Ectodermal cell (in vitro differentiated cells): ENCODE results near the gene CMTM4.
"Not testable (repeated sequence)": the region's sequence is repeated elsewhere in the genome, so short reads cannot be mapped to it uniquely, and the experiment has no call there.

ENCODE experiments used
- H3K27ac ChIP-seq: 2 replicates; pipeline ENCODE4 v1.7.0; 2013; ENCODE audit warnings: mild to moderate bottlenecking, low read depth, low read length; ENCODE audit not compliant: insufficient read depth, poor library complexity, severe bottlenecking
- H3K27me3 ChIP-seq: 2 replicates; pipeline ENCODE4 v1.7.0; 2013; ENCODE audit warnings: mild to moderate bottlenecking, low read length; ENCODE audit not compliant: insufficient read depth, control insufficient read depth, poor library complexity, severe bottlenecking
- H3K36me3 ChIP-seq: one replicate; pipeline ENCODE4 v1.7.0; 2013; ENCODE audit warnings: low read length; ENCODE audit not compliant: control insufficient read depth, insufficient read depth
- H3K4me1 ChIP-seq: one replicate; pipeline ENCODE4 v1.7.0; 2013; ENCODE audit warnings: low read length; ENCODE audit not compliant: control insufficient read depth, insufficient read depth
- H3K4me3 ChIP-seq: 2 replicates; pipeline ENCODE4 v1.7.0; 2013; ENCODE audit warnings: low read depth, low read length, control low read depth; ENCODE audit not compliant: insufficient read depth
- H3K9me3 ChIP-seq: 2 replicates; pipeline ENCODE4 v1.7.0; 2013; ENCODE audit warnings: mild to moderate bottlenecking, low read length, moderate library complexity; ENCODE audit not compliant: control insufficient read depth
- WGBS, 2 experiments: methylation state at CpG; one replicate each; pipeline ENCODE4 v1.1.7; 2013; ENCODE audit warnings: missing lambda C conversion rate in 2 of 2; 5-methylcytosine and 5-hydroxymethylcytosine counted together

The CMTM4 gene

DNA sequence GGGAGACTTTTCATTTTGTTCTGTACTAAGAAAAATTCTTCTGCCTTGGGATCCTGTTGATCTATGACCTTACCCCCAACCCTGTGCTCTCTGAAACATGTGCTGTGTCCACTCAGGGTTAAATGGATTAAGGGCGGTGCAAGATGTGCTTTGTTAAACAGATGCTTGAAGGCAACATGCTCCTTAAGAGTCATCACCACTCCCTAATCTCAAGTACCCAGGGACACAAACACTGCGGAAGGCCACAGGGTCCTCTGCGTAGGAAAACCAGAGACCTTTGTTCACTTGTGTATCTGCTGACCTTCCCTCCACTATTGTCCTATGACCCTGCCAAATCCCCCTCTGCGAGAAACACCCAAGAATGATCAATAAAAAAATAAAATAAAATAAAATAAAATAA lies 65.0 kb downstream of the CMTM4 start:
- not testable (repeated sequence) for H3K36me3 ChIP-seq, H3K9me3 ChIP-seq, H3K27me3 ChIP-seq, H3K4me1 ChIP-seq, H3K27ac ChIP-seq, H3K4me3 ChIP-seq
- no CpG with 5 or more reads among the region's 4 CpGs for WGBS, 2 experiments

DNA sequence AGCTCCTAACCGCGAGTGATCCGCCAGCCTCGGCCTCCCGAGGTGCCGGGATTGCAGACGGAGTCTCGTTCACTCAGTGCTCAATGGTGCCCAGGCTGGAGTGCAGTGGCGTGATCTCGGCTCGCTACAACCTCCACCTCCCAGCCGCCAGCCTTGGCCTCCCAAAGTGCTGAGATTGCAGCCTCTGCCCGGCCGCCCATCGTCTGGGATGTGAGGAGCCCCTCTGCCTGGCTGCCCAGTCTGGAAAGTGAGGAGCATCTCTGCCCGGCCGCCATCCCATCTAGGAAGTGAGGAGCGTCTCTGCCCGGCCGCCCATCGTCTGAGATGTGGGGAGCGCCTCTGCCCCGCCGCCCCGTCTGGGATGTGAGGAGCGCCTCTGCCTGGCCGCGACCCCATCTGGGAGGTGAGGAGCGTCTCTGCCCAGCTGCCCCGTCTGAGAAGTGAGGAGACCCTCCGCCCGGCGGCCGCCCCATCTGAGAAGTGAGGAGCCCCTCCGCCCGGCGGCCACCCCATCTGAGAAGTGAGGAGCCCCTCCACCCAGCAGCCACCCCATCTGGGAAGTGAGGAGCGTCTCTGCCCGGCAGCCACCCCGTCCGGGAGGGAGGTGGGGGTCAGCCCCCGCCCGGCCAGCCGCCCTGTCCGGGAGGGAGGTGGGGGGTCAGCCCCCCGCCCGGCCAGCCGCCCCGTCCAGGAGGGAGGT lies 65.8 kb downstream of the CMTM4 start:
- not testable (repeated sequence) for H3K4me1 ChIP-seq, H3K27me3 ChIP-seq, H3K36me3 ChIP-seq, H3K27ac ChIP-seq, H3K9me3 ChIP-seq, H3K4me3 ChIP-seq
- 96 to 97% methylated on average over 29 to 37 of the region's 49 CpGs for WGBS, 2 experiments

DNA sequence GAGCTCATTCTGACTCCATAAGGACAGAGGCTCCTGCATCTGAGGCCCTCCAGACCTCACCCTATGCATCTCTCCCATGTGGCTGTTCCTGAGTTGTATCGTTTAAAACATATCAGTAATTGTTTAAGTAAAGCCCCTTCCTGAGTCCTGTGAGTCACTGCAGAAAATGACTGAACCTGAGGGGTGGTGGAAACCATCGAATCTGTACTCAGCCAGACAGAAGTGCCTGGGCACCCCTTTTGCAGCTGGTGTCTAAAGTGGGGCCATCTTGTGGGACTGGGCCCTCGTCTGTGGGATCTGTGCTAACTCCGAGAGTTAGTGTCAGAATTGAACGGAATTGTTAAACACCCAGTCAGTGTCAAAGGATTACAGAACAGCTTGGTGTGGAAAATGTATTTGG lies 66.7 kb downstream of the CMTM4 start:
- WGBS, 2 experiments, result 96 to 100% methylated on average over 5 of the region's 5 CpGs
- Histone ChIP-seq H3K4me1 (no peaks in the 10 kb centered on the region), H3K4me3 (no peak overlapping the region), H3K36me3 (no peaks in the 10 kb centered on the region), H3K27ac (no peak overlapping the region), H3K9me3 (no peaks in the 10 kb centered on the region), H3K27me3 (no peaks in the 10 kb centered on the region)

DNA sequence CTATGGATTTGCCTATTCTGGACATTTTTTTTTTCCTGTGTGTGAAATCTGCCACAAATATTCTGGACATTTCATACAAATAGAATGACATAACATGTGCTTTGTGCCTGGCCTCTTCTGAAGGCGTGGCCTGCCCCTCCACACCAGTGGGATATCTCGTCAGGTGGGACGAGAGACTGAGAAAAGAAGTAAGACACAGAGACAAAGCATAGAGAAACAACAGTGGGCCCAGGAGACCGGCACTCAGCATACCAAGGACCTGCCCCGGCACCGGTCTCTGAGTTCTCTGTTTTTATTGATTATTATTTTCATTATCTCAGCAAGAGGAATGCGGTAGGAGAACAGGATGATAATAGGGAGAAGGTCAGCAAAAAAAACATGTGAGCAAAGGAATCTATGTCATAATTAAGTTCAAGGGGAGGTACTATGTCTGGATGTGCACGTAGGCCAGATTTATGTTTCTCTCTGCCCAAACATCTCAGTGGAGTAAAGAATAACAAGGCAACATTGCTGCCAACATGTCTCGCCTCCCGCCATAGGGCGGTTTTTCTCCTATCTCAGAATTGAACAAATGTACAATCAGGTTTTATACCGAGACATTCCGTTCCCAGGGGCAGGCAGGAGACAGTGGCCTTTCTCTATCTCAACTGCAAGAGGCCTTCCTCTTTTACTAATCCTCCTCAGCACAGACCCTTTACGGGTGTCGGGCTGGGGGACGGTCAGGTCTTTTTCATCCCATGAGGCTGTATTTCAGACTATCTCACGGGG lies 68.7 kb downstream of the CMTM4 start:
- not testable (repeated sequence) for H3K4me3 ChIP-seq, H3K36me3 ChIP-seq, H3K9me3 ChIP-seq, H3K27me3 ChIP-seq, H3K27ac ChIP-seq
- 92% methylated on average over 17 of the region's 17 CpGs for WGBS, 2 experiments
- peaks cover 10% of the 10 kb centered on the region for H3K4me1 ChIP-seq

DNA sequence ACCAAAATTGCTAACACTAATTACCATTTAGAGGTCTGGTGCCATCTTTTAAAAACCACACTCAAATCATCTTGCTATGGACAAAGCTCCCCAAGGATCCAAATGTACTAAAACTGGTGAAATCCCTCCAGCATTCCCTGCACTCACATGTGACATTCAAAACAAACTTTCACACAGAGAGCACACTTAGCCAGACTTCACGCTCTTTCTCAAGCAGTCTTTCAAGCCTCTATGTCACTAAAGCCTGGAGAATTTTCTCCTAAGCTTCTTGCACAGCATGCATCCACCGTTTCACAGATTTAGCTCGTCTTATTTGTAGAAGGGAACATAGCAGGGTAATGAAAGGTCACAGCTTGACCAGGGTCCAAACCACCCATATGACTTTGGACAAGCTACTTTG lies 72.8 kb downstream of the CMTM4 start:
- Histone ChIP-seq H3K9me3 (no peaks in the 10 kb centered on the region), H3K27me3 (no peaks in the 10 kb centered on the region), H3K27ac (no peak overlapping the region), H3K36me3 (peaks cover 3% of the 10 kb centered on the region), H3K4me3 (no peak overlapping the region), H3K4me1 (peaks cover 18% of the 10 kb centered on the region)
- 65 to 71% methylated on average over 3 of the region's 3 CpGs for WGBS, 2 experiments

DNA sequence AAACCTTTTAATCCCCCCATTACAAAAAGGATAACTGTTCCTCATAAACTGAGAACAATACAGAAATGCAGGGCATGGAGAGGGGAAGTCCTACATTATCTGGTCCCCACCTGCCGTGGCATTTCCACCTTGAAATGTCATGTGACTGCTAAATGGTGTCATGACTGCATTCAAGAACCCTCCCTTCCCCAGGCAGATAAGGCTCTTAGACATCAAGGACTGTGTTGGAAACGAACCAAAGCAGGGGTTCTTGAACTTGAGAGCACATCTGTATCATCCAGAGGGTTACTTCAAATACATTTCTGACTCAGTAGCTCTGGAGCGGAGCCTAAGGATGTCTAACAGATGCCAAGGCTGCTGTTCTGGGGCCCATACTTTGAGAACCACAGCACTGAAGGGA lies 73.7 kb downstream of the CMTM4 start:
- Histone ChIP-seq H3K27ac (no peak overlapping the region), H3K4me3 (no peak overlapping the region), H3K36me3 (peaks cover 3% of the 10 kb centered on the region), H3K27me3 (no peaks in the 10 kb centered on the region), H3K9me3 (no peaks in the 10 kb centered on the region), H3K4me1 (peaks cover 18% of the 10 kb centered on the region)
- WGBS, 2 experiments, result 89 to 90% methylated on average over 3 of the region's 3 CpGs

DNA sequence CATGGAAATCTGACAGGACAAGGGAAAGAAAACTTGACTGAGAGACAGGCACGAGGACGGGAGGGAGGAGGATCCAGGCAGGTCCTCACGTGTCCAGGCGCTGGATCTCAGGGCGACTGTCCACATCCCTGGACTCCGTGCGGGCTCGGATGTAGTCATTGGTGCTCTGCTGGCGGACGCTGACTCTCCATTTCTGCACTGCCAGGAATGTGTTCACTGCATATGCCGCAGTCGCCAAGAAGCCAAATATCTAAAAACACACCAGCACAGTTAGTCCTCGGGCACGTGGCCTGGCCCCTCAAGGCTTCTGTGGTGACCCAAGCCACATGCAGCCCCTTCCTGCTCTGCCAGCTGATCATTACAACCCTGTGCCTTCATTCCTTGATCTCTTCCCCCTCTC lies 74.6 kb downstream of the CMTM4 start:
- no peaks in the 10 kb centered on the region for H3K9me3 ChIP-seq
- 94 to 96% methylated on average over 14 of the region's 14 CpGs for WGBS, 2 experiments
- H3K36me3 ChIP-seq, result peaks cover 3% of the 10 kb centered on the region
- H3K4me3 ChIP-seq, result no peak overlapping the region
- H3K4me1 ChIP-seq, result peaks cover 18% of the 10 kb centered on the region
- no peak overlapping the region for H3K27ac ChIP-seq
- no peaks in the 10 kb centered on the region for H3K27me3 ChIP-seq

DNA sequence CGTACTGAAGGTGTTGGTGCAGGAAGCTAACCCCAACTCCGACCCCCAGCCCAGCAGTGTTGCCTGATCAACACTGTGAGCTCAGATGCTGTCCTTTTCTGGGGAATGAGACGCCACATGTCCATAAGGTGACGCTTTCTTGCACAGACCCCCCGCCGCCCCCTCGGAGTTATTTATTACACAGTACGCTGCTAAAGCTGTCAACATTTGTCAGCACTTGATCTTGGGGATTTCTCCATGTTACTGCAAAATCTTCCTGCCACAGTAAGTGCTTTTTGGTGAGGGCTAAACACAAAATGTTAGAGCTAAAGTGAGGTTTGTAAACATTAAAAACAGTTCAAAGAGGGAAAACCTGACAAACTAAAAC lies 76.1 kb downstream of the CMTM4 start:
- 84 to 87% methylated on average over 8 of the region's 8 CpGs for WGBS, 2 experiments
- Histone ChIP-seq H3K9me3 (no peaks in the 10 kb centered on the region), H3K4me1 (peaks cover 23% of the 10 kb centered on the region), H3K27ac (no peak overlapping the region), H3K36me3 (peaks cover 3% of the 10 kb centered on the region), H3K27me3 (no peaks in the 10 kb centered on the region), H3K4me3 (no peak overlapping the region)

DNA sequence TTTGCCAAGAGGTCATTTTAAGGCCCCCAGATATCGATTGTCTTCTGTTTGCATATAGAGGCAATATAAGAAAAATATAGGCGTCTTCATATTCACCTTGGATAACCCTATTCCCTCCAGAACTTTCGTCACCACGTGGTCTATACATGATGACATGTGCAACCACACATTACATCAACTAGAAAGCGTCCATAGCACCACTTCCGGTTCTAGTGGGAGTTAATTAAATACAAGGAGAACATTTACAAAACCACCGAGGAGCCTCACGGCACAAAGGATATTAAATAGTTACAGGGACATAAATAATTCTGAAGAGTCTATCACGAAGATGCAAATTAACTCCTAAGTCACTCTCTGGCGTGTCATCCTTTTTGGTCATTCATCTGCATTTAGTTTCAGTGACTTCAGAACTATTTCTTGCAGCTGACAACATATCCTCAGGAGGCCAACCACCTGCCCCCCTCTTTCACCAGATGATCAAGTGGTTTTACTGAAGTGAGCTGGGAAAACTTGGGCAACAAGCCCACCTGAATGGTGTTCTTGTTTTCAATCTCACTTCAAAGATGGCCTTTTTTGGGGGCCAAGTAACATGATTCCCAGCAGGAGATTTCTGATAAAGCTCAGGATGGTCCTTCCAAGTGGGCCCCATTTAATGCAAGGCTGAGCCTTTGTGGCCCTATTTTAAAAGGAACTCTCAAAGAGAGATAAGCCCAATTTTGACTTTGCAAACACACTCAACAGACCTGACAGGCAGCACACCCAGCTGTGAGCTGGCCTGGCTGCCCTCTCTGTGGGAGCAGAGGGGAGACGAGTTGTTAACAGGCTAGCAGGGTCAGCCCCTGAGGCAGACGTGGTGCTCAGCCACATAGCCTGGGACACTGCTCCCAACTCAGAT lies 76.8 kb downstream of the CMTM4 start:
- peaks cover 23% of the 10 kb centered on the region for H3K4me1 ChIP-seq
- 81 to 84% methylated on average over 11 to 12 of the region's 12 CpGs for WGBS, 2 experiments
- peaks cover 3% of the 10 kb centered on the region for H3K36me3 ChIP-seq
- H3K4me3 ChIP-seq, result no peak overlapping the region
- no peak overlapping the region for H3K27ac ChIP-seq
- H3K27me3 ChIP-seq, result no peaks in the 10 kb centered on the region
- no peaks in the 10 kb centered on the region for H3K9me3 ChIP-seq
